ENCODE measurements around the gene OR1L8.
A peak's percentile ranks its signal among the peaks of the same experiment; 100 is the strongest.
"Not testable (repeated sequence)": the region's sequence is repeated elsewhere in the genome, so short reads cannot be mapped to it uniquely, and the experiment has no call there.

OR1L8 gene, protein sequence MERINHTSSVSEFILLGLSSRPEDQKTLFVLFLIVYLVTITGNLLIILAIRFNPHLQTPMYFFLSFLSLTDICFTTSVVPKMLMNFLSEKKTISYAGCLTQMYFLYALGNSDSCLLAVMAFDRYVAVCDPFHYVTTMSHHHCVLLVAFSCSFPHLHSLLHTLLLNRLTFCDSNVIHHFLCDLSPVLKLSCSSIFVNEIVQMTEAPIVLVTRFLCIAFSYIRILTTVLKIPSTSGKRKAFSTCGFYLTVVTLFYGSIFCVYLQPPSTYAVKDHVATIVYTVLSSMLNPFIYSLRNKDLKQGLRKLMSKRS

DNA sequence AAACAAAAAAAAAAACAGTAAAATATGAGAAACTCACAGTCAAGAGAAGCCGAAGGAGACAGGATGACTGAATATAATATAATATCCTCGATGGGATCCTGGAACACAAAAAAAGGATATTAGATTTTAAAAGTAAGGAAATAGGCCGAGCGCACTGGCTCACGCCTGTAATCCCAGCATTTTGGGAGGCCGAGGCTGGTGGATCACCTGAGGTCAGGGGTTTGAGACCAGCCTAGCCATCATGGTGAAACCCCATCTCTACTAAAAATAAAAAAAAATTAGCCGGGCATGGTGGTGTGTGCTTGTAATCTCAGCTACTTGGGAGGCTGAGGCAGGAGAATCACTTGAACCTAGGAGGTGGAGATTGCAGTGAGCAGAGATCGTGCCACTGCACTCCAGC is at the start of gene OR1L8:
OR1L8 (minus strand) TSS at position 101 of the 400 bp plus-strand sequence. CDS start 14,907 bp downstream, outside the sequence.
- H3K4me3 ChIP-seq (ENCODE audit: control insufficient read depth, low read depth, low read length); DNase-seq (ENCODE audit: low read depth): not testable (repeated sequence)

DNA sequence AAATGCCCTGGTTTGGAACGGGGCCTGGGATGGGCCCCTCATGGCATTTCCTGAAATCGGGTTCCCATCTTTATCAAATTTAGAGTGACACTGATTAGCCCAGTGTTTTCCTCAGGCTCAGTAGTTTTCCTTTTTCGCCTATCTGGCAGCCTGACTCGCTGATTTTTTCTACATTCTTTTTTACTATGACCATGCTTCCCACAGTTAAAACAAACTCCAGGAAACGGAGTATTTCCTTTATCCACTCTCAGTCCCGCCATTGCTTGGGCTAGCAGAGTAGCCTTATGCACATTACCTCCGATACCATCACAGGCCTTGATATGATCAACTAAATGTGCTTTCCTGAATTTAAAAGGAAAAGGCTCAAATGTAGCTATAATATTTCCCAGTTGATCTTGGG is 36.8 kb upstream of the OR1L8 start:
- no peak for TF ChIP-seq CTCF (IDR thresholded peaks at IDR 0.05; ENCODE audit: control insufficient read depth, insufficient read depth, low read depth, low read length, missing control alignments)
- no peak overlapping the region for H3K4me3 ChIP-seq (ENCODE audit: control insufficient read depth, low read depth, low read length)
- DNase-seq (ENCODE audit: low read depth), result no peak

DNA sequence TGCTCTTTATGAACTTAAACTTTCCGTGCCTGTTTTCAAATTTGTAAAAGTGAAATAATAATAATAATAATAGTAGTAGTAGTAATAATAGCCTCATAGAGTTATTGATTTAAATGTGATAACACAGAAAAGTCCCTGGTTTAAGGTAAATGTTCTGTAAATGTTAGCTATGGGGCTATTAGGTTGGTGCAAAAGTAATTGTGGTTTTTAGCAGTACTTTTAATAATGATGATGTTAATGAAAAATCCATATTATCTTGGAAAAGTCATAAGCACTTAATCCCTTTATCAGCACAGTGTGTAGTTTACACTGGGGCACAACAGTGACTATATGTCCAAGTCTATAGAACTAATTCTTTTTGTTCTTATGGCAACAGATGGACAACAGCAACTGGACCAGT is 31.2 kb upstream of the OR1L8 start, which contains the start of gene OR1Q1:
OR1Q1 (plus strand) TSS at position 377 of the 400 bp plus-strand sequence; CDS start at position 377, 0 bp downstream.
- DNase-seq (ENCODE audit: low read depth), result no peak
- TF ChIP-seq CTCF (IDR thresholded peaks at IDR 0.05; ENCODE audit: control insufficient read depth, insufficient read depth, low read depth, low read length, missing control alignments), result no peak

DNA sequence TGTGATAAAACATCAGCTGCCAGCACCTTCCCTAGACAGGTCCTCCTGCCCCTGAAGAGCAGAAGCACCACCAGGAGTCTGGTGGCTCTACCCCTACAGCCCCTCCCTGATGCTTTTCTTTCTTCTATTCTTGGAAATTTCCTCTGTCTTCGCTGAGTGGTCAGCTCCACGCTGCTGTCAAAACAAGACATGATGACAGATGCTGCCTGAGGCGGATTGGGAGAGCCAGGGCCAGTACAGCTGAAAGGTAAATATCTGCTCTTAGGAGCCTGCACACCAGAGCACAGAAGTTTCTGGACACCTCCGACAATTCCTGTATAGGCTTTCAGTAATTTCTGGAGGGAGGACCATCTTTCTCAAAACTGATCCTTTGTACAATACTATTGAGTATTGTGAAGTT is 26.6 kb upstream of the OR1L8 start:
- DNase-seq (ENCODE audit: low read depth), result no peak
- TF ChIP-seq CTCF (IDR thresholded peaks at IDR 0.05; ENCODE audit: control insufficient read depth, insufficient read depth, low read depth, low read length, missing control alignments), result no peak
- H3K4me3 ChIP-seq (ENCODE audit: control insufficient read depth, low read depth, low read length), result no peak overlapping the region

More for the DNA sequence above, 31.2 kb upstream of the OR1L8 start, which contains the start of gene OR1Q1:
- no peak within 1 kb of the TSS for H3K4me3 ChIP-seq (ENCODE audit: control insufficient read depth, low read depth, low read length)

- DNase-seq (ENCODE audit: low read depth), result no peak
- H3K4me3 ChIP-seq (ENCODE audit: control insufficient read depth, low read depth, low read length), result no peak overlapping the region
- TF ChIP-seq CTCF (IDR thresholded peaks at IDR 0.05; ENCODE audit: control insufficient read depth, insufficient read depth, low read depth, low read length, missing control alignments), result no peak
Measured at GRCh38 chr9:122606587-122606986, 23.4 kb upstream of the OR1L8 start.

- no peak for TF ChIP-seq CTCF (IDR thresholded peaks at IDR 0.05; ENCODE audit: control insufficient read depth, insufficient read depth, low read depth, low read length, missing control alignments)
- no peak overlapping the region for H3K4me3 ChIP-seq (ENCODE audit: control insufficient read depth, low read depth, low read length)
- DNase-seq (ENCODE audit: low read depth), result no peak
Measured at GRCh38 chr9:122605691-122606090, 22.5 kb upstream of the OR1L8 start.

GRCh38 chr9:122580360-122580759 is 2.8 kb downstream of the OR1L8 start:
- H3K4me3 ChIP-seq (ENCODE audit: control insufficient read depth, low read depth, low read length), result no peak overlapping the region
- peak; percentile 24 for DNase-seq (ENCODE audit: low read depth)
- no peak for TF ChIP-seq CTCF (IDR thresholded peaks at IDR 0.05; ENCODE audit: control insufficient read depth, insufficient read depth, low read depth, low read length, missing control alignments)

Measured in AG09309 (cell line).